T-helper 9 cell (primary cell): Measurements from ENCODE around the gene PEDS1.
A peak's percentile ranks its signal among the peaks of the same experiment; 100 is the strongest.
"Not testable (repeated sequence)": the region's sequence is repeated elsewhere in the genome, so short reads cannot be mapped to it uniquely, and the experiment has no call there.

Source experiments
- DNase-seq: peaks from one replicate; pipeline ENCODE4 v3.0.0-alpha.2; 2020

Gene PEDS1

GRCh38 chr20:50112512-50113419 lies 40.8 kb downstream of the PEDS1 start, which contains the start of gene UBE2V1:
UBE2V1 (minus strand) TSS chr20:50113150; CDS start chr20:50113128, 22 bp downstream.
- DNase-seq = peak; percentile 82

DNA sequence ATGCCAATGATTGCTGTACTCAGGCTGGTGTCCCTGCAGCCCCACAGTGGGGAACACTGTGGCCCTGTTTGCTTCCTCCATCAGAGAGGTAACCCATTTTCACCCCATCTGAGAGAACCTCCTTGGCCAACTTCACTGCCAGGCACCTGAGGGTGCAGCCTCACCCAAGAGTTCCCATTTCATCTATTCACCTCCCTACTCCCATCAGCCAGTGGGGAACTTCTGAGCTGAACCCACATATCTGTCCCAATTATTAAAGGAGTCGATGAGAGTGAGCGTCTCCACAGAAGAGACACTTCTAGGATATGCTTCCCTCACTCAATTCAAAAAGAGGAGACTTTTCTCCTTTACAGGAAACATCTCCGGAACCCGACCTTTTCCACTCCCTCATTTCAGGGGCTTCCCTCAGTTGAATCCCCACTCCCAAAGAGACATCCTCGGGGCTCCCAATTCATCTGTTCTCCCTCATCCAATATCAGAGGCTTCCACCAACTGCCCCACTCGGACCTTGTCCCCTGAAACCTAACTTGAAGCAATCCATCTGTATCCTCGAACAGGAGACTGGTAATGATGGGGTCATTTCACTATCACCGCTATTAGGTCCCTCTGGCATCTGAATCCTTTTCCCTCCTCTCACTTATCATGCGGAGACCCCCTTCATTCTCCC lies 41.6 kb downstream of the PEDS1 start:
- DNase-seq = no peak

- DNase-seq = no peak
These were observed 42.2 kb downstream of the PEDS1 start for GRCh38 chr20:50111120-50111828.

GRCh38 chr20:50110141-50111047 lies 43.1 kb downstream of the PEDS1 start:
- DNase-seq = peak; percentile 10

DNA sequence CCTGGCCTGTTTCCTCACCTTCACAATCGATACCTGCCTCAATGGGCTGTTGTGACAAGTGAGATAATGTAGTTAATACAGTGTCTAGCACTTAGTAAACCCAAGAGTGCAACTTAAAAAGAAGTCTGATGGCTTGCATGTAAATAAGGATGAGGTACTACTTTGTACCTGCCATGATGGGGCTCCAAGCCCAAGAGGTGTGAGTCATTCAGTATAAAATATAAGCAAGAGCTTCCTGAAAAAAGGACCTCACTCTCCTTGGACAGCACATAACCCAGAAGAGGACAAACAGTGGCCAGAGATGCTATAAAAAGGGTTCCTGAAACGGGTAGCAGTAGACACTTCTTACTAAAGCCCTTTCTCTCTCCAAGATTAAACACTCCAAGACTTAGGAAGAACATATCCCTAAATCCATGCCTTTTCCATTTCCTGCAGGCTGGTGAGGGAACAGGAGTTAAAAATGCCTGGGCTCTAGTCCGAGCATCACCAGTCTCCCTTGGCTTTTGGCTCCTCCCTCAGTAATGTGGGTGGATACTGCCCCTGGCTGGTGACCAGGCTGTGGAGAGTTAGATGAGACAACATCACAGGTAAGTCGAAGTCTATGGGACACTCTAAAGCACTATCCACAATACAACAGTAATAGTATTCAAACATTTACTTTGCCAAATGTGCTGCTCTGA lies 44.8 kb downstream of the PEDS1 start:
- no peak for DNase-seq

DNA sequence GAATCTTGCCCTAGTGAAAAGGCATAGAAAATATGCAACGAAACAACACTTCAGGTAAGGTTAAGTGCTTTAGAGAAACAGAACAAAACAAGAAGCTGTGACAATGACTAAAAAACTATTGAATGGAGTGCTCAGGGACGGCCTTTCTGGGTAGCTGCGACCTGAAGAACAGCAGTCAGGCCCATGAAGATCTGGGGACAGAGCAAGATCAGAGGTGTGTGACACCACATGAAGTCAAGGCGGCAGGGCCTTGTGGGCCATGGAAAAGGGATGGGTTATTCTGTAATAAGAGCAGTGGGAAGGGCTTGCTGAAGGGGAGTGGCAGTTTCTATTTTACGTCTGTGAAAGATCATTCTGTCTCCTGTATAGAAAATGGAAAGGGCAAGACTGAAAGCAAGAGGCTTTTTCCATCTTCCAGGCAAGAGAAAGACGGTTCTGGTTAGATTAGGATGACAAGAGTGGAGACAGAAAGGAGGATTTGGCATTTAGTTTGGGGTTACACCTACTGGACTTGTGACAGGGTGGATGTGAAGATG lies 45.7 kb downstream of the PEDS1 start:
- DNase-seq = no peak

GRCh38 chr20:50107086-50107660 lies 46.4 kb downstream of the PEDS1 start:
- no peak for DNase-seq

DNA sequence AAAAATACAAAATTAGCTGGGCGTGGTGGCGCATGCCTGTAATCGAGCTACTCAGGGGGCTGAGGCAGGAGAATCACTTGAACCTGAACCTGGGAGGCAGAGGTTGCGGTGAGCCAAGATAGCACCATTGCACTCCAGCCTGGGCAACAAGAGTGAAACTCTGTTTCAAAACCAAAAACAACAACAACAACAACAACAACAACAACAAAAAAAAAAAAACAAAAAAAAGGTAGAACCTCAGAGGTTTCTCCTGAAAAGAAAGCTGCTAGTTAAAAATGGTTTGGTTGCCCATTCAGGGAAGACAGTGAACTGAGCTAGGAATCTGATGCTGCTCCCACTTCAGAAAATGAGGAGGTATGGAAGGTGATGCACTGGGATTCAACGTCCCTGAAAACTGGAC lies 46.9 kb downstream of the PEDS1 start:
- DNase-seq = not testable (repeated sequence)
